HFFc6 (cell line): ENCODE measurements around the gene KIF17. TPM values are rescaled to one million over a fixed set of nuclear protein-coding genes. Genes with fewer than 3 reads are reported as not detected.

Source experiments
- DNase-seq: peaks from one replicate; pipeline ENCODE4 v3.0.0-alpha.2; 2018
- H3K27ac Mint-ChIP-seq: 2 replicates; pipeline ENCODE4 v1.8.0; 2020; ENCODE audit warnings: mild to moderate bottlenecking, mixed read lengths
- H3K27me3 Mint-ChIP-seq: 2 replicates; pipeline ENCODE4 v1.8.0; 2021; ENCODE audit warnings: mild to moderate bottlenecking, moderate library complexity, mixed read lengths; ENCODE audit not compliant: insufficient read depth
- H3K36me3 Mint-ChIP-seq: 2 replicates; pipeline ENCODE4 v1.8.0; 2021; ENCODE audit warnings: low read depth, mixed read lengths
- H3K4me1 Mint-ChIP-seq: 2 replicates; pipeline ENCODE4 v1.8.0; 2020; ENCODE audit warnings: low read depth, mixed read lengths
- H3K4me3 Mint-ChIP-seq: 2 replicates; pipeline ENCODE4 v1.8.0; 2020; ENCODE audit warnings: mild to moderate bottlenecking, moderate library complexity, mixed read lengths
- H3K9me3 Mint-ChIP-seq: 2 replicates; pipeline ENCODE4 v1.8.0; 2020; ENCODE audit warnings: mild to moderate bottlenecking, mixed read lengths
- CTCF ChIP-seq: fragments of 200-600 bp; sonication (generic); IDR thresholded peaks from 2 replicates; pipeline ENCODE4 v1.5.0; 2021; ENCODE audit warnings: antibody characterized with exemption, mild to moderate bottlenecking
- total RNA-seq, 6 experiments: library from RNA; stranded (reverse); fragmentation: NEBNext Ultra II Directional; extraction: Animal tissue kit (Norgen Biotek cat#: 25700); gene quantifications; 2 replicates in 1 of 6; 3 replicates in 5 of 6; pipeline ENCODE4 v1.2.3, GENCODE V29; 2021

The KIF17 gene
- total RNA-seq, 6 experiments from 2014 or later, result 5.8 to 8.1 (median 7.4) TPM

- no peak for TF ChIP-seq CTCF
- H3K9me3 Mint-ChIP-seq, result no peaks in the 10 kb centered on the region; the same call in 1 of the 2 replicates
Observed at GRCh38 chr1:20624709-20625108, 93.1 kb downstream of the KIF17 start.

GRCh38 chr1:20621012-20621411 is 96.8 kb downstream of the KIF17 start:
- H3K9me3 Mint-ChIP-seq, result no peaks in the 10 kb centered on the region
- H3K27me3 Mint-ChIP-seq, result peaks cover 5% of the 10 kb centered on the region; the same call in 1 of the 2 replicates
- no peak overlapping the region for H3K27ac Mint-ChIP-seq
- no peak for TF ChIP-seq CTCF
- peaks cover 4% of the 10 kb centered on the region; the same call in 1 of the 2 replicates for H3K36me3 Mint-ChIP-seq
- H3K4me3 Mint-ChIP-seq, result no peak overlapping the region
- peaks cover 27% of the 10 kb centered on the region for H3K4me1 Mint-ChIP-seq
- DNase-seq, result no peak

More at GRCh38 chr1:20624709-20625108, 93.1 kb downstream of the KIF17 start:
- Mint-ChIP-seq H3K4me1 (peaks cover 19% of the 10 kb centered on the region), H3K36me3 (0 out of 2 replicates have a peak, but pooled peaks cover 10% of the 10 kb centered on the region), H3K4me3 (no peak overlapping the region), H3K27ac (no peak overlapping the region), H3K27me3 (peaks cover 2% of the 10 kb centered on the region; the same call in 1 of the 2 replicates)
- no peak for DNase-seq

- TF ChIP-seq CTCF, result no peak
- H3K4me1 Mint-ChIP-seq, result peaks cover 31% of the 10 kb centered on the region
- H3K4me3 Mint-ChIP-seq, result no peak overlapping the region
- peaks cover 4% of the 10 kb centered on the region; the same call in 1 of the 2 replicates for H3K36me3 Mint-ChIP-seq
- H3K27ac Mint-ChIP-seq, result no peak overlapping the region
- DNase-seq, result no peak
- H3K9me3 Mint-ChIP-seq, result no peaks in the 10 kb centered on the region
- peaks cover 5% of the 10 kb centered on the region; the same call in 1 of the 2 replicates for H3K27me3 Mint-ChIP-seq
Observed at GRCh38 chr1:20619999-20620398, 97.8 kb downstream of the KIF17 start.

DNA sequence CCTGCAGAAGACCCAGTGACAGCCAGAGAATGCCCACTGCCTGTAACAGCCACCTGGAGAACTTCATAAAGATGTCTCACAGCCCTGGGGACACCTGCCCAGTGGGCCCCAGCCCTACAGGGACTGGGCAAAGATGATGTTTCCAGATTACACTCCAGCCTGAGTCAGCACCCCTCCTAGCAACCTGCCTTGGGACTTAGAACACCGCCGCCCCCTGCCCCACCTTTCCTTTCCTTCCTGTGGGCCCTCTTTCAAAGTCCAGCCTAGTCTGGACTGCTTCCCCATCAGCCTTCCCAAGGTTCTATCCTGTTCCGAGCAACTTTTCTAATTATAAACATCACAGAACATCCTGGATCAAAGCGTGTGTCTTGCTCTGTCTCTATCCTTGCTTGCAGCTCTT is 99.3 kb downstream of the KIF17 start:
- no peak overlapping the region for H3K27ac Mint-ChIP-seq
- H3K4me3 Mint-ChIP-seq, result no peak overlapping the region
- no peaks in the 10 kb centered on the region for H3K9me3 Mint-ChIP-seq
- TF ChIP-seq CTCF, result no peak
- H3K36me3 Mint-ChIP-seq, result peaks cover 13% of the 10 kb centered on the region
- peaks cover 5% of the 10 kb centered on the region; the same call in 1 of the 2 replicates for H3K27me3 Mint-ChIP-seq
- H3K4me1 Mint-ChIP-seq, result peaks cover 43% of the 10 kb centered on the region
- no peak for DNase-seq

DNA sequence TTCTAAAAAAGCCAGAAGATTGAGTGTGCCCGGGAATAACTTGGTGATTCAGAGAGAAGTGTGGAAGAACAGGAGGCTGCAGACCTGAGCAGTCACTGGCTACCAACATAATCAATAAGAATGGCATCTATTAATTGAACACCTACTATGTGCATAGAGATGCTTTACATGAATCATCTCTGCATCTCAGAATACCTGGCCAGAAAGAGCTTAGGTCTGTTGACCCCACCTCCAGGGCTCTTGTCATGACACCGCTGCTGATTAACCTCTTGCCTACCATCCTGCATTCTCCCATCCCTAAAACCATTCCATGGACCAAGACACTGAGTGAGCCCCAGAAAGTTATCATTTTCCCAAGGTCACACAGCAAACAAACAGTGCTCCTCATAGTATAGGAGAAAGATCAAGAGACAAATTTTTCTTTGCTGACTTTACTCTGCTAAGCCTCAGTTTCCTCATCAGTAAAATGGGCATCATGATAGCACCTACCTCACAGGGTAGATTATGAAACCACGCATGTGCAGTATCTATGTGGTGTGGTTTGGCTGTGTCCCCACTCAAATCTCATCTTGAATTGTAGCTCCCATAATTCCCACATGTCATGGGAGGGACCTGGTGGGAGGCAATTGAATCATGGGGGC is 100.8 kb downstream of the KIF17 start:
- Mint-ChIP-seq H3K36me3 (peaks cover 13% of the 10 kb centered on the region), H3K9me3 (no peaks in the 10 kb centered on the region), H3K4me1 (peaks cover 59% of the 10 kb centered on the region), H3K4me3 (peak overlapping the region; percentile 71; the same call in 1 of the 2 replicates), H3K27ac (peak overlapping the region; percentile 47; the same call in 1 of the 2 replicates), H3K27me3 (peaks cover 3% of the 10 kb centered on the region; the same call in 1 of the 2 replicates)
- no peak for TF ChIP-seq CTCF
- DNase-seq, result no peak
